Mammary epithelial cell (primary cell): ENCODE results near the gene CNDP2.

Source experiments
- CTCF ChIP-seq, 2 donors: IDR thresholded peaks in 1 of 2; conservative IDR thresholded peaks in 1 of 2; 2 replicates each; pipeline ENCODE4 v1.5.1; 2011 to 2012; ENCODE audit warnings: inconsistent platforms in 2 of 2, low read length in 2 of 2, mild to moderate bottlenecking in 2 of 2, control low read depth in 1 of 2, low read depth in 1 of 2; ENCODE audit not compliant: insufficient read depth in 1 of 2; ENCODE audit errors: extremely low read depth in 1 of 2
- EZH2 ChIP-seq: IDR thresholded peaks from 2 replicates; pipeline ENCODE4 v1.6.1; 2012; ENCODE audit warnings: low read length, inconsistent platforms, borderline replicate concordance

- TF ChIP-seq CTCF (conservative IDR thresholded peaks at IDR 0.05 in 1 of 2, IDR thresholded peaks at IDR 0.05 in 1 of 2; ENCODE audit: extremely low read depth in 1 of 2, insufficient read depth in 1 of 2, low read depth in 1 of 2, low read length in 2 of 2) (no peak), EZH2 (no peak)
Observed at GRCh38 chr18:74492259-74492658, 3.9 kb upstream of the CNDP2 start.
